Left ventricle myocardium inferior (tissue), 1 donor: ENCODE measurements around the gene FAM131B. TPM values are rescaled to one million over a fixed set of nuclear protein-coding genes. Genes with fewer than 3 reads are reported as not detected.

Experiments used
- DNase-seq: peaks from one replicate; pipeline ENCODE4 v3.0.0-alpha.2; 2020
- H3K27ac ChIP-seq: fragments of 200-600 bp; replicated peaks from 2 replicates; pipeline ENCODE4 v1.8.0; 2021
- H3K27me3 ChIP-seq: fragments of 200-600 bp; 2 replicates; pipeline ENCODE4 v1.8.0; 2021; ENCODE audit warnings: low read depth
- H3K36me3 ChIP-seq: fragments of 200-600 bp; 2 replicates; pipeline ENCODE4 v1.8.0; 2021
- H3K4me1 ChIP-seq: fragments of 200-600 bp; 2 replicates; pipeline ENCODE4 v1.8.0; 2021
- H3K4me3 ChIP-seq: fragments of 200-600 bp; 2 replicates; pipeline ENCODE4 v1.8.0; 2021; ENCODE audit warnings: mild to moderate bottlenecking, moderate library complexity
- H3K9me3 ChIP-seq: fragments of 200-600 bp; replicated peaks from 2 replicates; pipeline ENCODE4 v1.8.0; 2021
- intact Hi-C: fragments of 100-400 bp; cut with micrococcal nuclease; formaldehyde crosslinking; loops from one replicate; pipeline ENCODE4 v1.11.0; 2022
- total RNA-seq: library from RNA; stranded (reverse); fragmentation: NEBNext Ultra II Directional; extraction: Animal tissue kit (Norgen Biotek cat#: 25700); gene quantifications from one replicate; pipeline ENCODE4 v1.2.1, GENCODE V29; 2021
- TF ChIP-seq, protein P1 (sequence below): fragments of 200-600 bp; IDR thresholded peaks from 2 replicates; pipeline ENCODE4 v1.8.0; 2021; ENCODE audit warnings: antibody characterized with exemption, mild to moderate bottlenecking, borderline replicate concordance
- donor health status: DM: no; HTN: yes; CAD: no; lungs with severe emphysema.

The FAM131B gene
- total RNA-seq, 1 donor from 2014 or later = 0.47 TPM

- H3K36me3 ChIP-seq = no peaks in the 10 kb centered on the region
- no peaks in the 10 kb centered on the region for H3K4me1 ChIP-seq
- TF ChIP-seq, protein P1, sequence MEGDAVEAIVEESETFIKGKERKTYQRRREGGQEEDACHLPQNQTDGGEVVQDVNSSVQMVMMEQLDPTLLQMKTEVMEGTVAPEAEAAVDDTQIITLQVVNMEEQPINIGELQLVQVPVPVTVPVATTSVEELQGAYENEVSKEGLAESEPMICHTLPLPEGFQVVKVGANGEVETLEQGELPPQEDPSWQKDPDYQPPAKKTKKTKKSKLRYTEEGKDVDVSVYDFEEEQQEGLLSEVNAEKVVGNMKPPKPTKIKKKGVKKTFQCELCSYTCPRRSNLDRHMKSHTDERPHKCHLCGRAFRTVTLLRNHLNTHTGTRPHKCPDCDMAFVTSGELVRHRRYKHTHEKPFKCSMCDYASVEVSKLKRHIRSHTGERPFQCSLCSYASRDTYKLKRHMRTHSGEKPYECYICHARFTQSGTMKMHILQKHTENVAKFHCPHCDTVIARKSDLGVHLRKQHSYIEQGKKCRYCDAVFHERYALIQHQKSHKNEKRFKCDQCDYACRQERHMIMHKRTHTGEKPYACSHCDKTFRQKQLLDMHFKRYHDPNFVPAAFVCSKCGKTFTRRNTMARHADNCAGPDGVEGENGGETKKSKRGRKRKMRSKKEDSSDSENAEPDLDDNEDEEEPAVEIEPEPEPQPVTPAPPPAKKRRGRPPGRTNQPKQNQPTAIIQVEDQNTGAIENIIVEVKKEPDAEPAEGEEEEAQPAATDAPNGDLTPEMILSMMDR = no peak
- H3K9me3 ChIP-seq = no peaks in the 10 kb centered on the region
- H3K27me3 ChIP-seq = peaks cover 33% of the 10 kb centered on the region
- intact Hi-C loops = loop anchor here (10.0 kb wide), 1 partner anchor 45 kb away; no protein-coding TSS in a partner anchor
- no peak overlapping the region for H3K4me3 ChIP-seq
- DNase-seq = no peak
- no peak overlapping the region for H3K27ac ChIP-seq
Measured at GRCh38 chr7:143369678-143370651, 7.5 kb upstream of the FAM131B start.

- TF ChIP-seq, protein P1 = no peak
- Histone ChIP-seq H3K36me3 (no peaks in the 10 kb centered on the region), H3K27me3 (peaks cover 49% of the 10 kb centered on the region), H3K4me1 (no peaks in the 10 kb centered on the region), H3K9me3 (no peaks in the 10 kb centered on the region), H3K27ac (no peak overlapping the region), H3K4me3 (no peak overlapping the region)
- DNase-seq = no peak
- intact Hi-C loops = loop anchor here (10.0 kb wide), 1 partner anchor 46 kb away; no protein-coding TSS in a partner anchor
Measured at GRCh38 chr7:143368387-143368786, 5.9 kb upstream of the FAM131B start.

DNA sequence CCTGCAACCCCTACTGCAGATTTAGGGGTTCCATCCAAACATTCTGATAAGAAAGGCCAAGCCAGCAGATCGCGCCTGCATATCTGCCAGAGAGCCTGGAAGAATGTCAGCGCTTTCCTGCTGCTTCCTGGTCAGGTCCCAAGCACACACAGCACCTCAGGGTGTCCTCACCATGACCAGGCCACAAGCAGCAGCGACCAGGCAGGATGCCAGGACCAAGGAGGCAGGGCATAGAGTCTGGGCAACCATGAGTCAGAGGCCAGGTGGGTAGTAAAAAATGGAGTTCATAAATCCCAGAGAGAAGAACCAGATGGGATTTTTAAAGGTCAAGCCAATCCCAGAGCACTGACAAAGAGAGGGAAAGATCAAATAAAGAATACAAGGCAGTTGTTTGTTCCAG lies 5.5 kb upstream of the FAM131B start:
- TF ChIP-seq, protein P1 = no peak
- Histone ChIP-seq H3K9me3 (no peaks in the 10 kb centered on the region), H3K4me1 (peaks cover 3% of the 10 kb centered on the region), H3K27ac (no peak overlapping the region), H3K36me3 (no peaks in the 10 kb centered on the region), H3K4me3 (no peak overlapping the region), H3K27me3 (peaks cover 53% of the 10 kb centered on the region)
- no peak for DNase-seq
- intact Hi-C loops = loop anchor here (10.0 kb wide), 1 partner anchor 47 kb away; no protein-coding TSS in a partner anchor

DNA sequence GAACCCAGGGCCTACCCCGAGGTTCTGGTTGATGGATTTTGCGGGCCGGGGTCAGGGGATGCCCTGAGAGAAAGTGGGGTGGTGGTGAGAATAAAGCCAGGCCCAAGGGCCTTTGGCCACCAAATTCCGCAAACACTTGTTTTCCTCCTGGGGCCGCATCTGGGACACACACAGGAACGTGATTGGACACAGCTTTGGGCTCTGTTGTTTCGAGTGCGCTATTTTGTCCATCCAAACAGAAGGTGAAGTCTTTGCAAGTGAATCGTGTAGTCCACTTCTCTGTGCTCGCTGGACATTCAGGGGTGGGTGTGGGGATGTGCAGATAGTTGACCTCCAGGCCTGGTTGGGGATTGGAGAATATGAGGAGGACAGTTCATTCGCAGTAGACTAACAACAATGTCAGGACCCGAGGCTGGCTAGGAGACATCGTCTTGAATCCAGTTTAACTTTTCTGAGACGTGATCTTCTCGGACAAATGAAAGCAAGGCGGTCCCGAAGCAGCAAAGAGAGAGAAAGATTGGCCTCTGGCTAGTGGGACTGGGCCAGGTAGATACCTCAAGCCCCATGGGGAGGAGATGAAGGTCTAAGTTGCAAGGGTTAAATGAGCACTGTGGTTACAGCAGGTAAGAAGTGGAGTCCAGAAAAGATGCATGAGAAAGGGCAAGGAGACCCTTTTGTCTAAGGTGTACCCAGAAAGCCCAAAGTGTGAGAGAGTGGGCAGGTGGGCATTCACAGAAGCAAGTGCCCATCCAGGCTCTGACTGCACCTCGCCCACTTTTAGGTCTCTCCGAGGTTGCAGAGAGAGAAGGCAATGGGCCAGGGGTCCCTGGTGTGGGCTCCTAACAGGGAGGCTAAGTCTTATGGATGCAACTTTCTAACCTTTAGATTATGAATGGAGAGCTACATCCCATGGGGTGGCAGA lies 764 bp upstream of the FAM131B start:
- DNase-seq = no peak
- peaks cover 86% of the 10 kb centered on the region for H3K27me3 ChIP-seq

More for the DNA sequence above, 764 bp upstream of the FAM131B start:
- peaks cover 19% of the 10 kb centered on the region for H3K4me1 ChIP-seq
- no peaks in the 10 kb centered on the region for H3K36me3 ChIP-seq
- peak overlapping the region; percentile 68 for H3K4me3 ChIP-seq
- TF ChIP-seq, protein P1 = no peak
- H3K27ac ChIP-seq = no peak overlapping the region
- intact Hi-C loops = loop anchor here (10.0 kb wide), 1 partner anchor 52 kb away; no protein-coding TSS in a partner anchor
- H3K9me3 ChIP-seq = no peaks in the 10 kb centered on the region
